ENCODE data around the gene CCNB2.

GRCh38 chr15:59147666-59148065 lies 42.7 kb downstream of the CCNB2 start:
- TF ChIP-seq CTCF (conservative IDR thresholded peaks at IDR 0.05; ENCODE audit: low read length), result no peak
- TF ChIP-seq EZH2phosphoT487 (IDR thresholded peaks at IDR 0.05; ENCODE audit: borderline replicate concordance), result no peak

Data from Loucy (cell line).